CD4-positive, alpha-beta T cell treated with Interleukin-21 for 1 hour (primary cell): ENCODE measurements around the gene URM1.

Experiments used
- DNase-seq: peaks from one replicate; pipeline ENCODE4 v3.0.0-alpha.2; 2020

The URM1 gene

GRCh38 chr9:128388150-128388549 is 17.0 kb downstream of the URM1 start:
- no peak for DNase-seq

- DNase-seq = no peak
Measured at GRCh38 chr9:128389395-128390149, 18.4 kb downstream of the URM1 start.

- no peak for DNase-seq
Measured at GRCh38 chr9:128390150-128390812, 19.1 kb downstream of the URM1 start.

GRCh38 chr9:128390813-128391711 is 19.9 kb downstream of the URM1 start:
- DNase-seq = no peak

- DNase-seq = no peak
Measured at GRCh38 chr9:128391956-128392301, 20.8 kb downstream of the URM1 start.

DNA sequence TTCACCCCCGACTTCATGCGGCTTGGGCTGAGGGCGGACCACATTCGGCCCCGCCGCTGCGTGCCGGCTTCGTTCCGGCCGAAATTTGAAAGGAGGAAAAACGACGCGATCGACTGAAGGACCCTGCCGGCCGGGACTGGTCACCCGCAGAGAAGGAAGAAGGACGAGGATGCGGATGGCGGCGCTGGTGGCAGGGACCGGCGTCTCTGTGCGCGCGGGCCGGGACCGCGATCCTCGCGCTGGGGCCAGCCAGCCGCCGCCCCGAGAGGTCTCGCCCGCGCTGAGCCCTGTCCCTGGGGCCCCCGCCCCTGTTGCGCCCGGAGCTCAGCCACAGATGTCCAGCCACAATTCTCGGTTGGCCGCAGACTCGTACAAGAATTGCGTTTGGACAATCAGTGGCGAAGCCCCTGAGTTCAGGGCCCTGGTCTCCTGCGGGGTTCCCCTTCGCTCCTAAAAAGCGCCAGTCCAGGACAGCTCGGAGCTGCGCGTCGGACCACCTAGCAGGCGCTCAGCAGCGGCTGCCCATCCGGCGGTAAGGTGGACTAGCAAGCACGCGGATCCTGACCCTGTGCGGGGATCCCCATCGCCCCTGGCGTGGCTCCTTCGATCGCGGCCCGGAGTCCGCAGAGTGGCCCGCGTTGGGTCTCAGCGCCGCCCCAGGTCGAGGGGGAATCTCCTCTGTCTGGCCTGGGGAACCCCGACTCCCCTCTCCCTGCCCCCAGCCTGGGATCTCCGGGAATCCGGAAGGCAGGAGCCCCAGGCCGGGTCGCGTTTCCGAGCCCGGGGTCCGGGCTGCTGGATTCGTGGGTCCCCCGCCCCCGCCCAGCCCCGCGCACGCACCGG is 21.3 kb downstream of the URM1 start:
- no peak for DNase-seq

DNA sequence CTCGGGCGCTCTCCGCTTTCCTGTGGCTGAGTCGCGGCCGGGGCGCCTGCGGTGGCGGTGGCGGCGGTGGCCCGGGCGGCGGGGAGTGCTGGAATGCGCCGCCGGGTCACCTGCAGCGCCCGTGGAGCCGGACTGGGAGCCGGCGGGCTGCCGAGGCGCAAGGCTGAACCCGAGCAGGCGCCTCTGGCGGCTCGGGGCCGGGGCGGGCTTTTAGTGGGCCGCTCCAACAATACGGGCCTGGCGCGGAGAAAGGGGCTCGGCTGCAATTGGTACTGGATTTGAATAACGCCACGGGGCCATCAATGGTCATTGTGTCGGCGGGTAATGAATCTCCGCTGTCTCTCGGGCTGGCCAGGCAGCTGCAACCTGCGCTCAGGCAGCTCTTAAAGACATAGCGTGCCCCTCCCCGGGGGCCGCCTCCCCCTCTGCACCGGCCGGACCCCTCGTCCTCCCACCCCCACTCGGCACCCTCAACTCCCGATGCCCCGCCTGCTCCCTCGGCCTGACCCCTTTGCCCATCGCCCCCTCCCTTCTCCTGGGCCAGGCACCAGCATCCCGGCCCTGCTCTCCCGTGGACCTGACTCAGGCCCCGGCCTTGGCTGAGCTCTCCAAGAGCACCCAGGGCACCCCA is 22.1 kb downstream of the URM1 start:
- DNase-seq = no peak

GRCh38 chr9:128393970-128394369 is 22.8 kb downstream of the URM1 start:
- no peak for DNase-seq

DNA sequence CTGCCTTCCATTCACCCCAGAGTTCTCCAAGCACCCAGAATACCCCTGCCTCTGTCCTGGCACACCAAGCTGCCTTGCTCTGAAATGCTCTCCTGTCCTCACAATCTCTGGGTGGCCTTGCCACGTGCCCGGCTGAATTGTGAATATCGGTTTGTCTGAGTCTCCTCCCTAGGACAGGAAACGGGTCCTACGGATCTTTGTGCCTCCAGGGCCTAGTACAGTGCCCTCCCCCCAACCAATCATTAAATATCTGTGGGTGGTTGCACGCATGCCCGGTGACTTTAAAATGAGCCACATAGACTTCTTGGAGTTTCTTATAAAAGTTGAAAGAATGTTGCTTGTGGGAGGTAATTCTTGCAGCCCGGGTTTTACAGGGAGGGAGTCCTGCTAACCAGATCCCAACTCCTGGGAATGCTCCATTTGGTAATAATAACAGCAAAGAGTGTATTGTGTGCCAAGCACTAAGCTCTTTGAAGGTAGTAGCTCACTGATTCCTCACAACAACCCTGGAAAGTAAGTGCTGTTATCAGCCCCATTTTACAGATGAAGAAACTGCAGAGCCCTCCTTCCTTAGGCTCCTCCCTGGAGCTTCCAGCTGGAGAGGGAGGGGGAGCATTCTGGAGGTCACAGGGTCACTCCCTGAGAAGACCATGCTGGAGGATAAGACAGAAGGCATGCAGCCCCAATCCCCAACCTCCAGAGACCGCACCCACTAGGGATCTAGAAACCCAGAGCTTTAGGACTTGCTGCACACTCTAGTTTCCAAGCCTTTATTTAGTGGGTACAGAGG is 23.4 kb downstream of the URM1 start:
- no peak for DNase-seq

DNA sequence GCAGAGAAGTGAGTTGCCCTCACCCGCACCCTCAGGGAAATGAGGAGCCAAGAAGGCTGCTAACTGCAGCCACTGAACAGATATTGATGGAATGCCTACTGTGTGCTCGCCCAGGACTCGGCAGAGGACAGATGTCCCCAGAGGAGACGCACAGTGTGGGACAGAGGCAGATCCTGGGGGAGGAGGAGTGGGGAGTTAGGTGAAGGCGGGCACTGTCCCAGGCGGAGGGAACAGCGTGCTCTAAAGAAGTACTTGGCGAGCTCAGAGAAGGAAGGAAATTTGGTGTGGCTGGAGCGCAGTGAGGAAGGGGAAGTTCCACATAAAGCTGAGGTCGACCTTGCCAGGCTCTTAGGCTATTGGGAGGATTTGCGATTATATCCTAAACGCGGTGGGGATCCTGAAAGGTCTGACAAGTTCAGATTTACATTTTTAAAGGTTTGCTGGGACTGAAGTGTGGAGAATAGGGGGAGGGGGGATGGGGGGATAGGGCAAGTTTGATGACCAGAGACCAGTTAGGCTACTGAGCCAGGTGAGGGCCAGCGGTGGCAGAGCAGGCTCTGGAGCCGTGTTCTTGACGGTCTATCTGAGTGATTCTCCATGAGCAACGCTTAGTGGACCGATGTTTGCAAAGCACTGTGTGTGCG is 25.9 kb downstream of the URM1 start:
- no peak for DNase-seq

DNA sequence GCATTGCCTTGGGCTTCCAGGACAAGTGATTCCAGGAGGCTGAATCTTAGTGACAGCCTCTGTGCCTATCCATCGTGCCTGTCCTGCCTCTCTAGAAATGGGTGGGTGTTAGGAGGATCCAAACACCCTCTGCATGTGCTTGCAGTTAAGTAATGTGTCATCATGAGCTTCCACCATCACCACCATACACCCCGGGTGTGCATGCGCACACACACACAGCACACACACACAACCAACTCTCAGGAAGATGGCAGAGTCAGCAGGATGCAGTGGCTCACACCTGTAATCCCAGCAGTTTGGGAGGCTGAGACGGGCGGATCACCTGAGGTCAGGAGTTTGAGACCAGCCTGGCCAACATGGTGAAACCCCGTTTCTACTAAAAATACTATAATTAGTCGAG is 26.7 kb downstream of the URM1 start:
- DNase-seq = no peak

DNA sequence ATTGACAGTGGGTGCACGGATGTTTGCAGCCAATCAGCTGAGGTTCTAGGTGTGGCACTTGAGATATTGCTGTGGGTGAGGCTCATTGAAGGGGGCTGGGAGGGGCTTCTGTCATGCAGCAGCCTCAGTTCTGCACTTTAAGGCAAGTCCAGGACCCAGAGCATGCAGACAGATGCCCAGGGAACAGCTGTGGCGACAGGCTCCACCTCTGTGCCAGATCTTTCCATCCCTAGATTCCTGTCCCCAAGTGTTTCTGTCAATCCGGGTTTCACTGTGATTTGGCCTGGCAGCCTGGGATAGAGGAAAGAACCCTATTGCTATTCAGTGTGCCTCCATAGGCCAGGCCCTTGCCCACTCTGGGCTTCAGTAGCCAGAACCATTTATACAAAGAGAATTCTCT is 28.7 kb downstream of the URM1 start:
- DNase-seq = no peak

GRCh38 chr9:128404560-128404959 is 33.4 kb downstream of the URM1 start:
- DNase-seq = no peak

DNA sequence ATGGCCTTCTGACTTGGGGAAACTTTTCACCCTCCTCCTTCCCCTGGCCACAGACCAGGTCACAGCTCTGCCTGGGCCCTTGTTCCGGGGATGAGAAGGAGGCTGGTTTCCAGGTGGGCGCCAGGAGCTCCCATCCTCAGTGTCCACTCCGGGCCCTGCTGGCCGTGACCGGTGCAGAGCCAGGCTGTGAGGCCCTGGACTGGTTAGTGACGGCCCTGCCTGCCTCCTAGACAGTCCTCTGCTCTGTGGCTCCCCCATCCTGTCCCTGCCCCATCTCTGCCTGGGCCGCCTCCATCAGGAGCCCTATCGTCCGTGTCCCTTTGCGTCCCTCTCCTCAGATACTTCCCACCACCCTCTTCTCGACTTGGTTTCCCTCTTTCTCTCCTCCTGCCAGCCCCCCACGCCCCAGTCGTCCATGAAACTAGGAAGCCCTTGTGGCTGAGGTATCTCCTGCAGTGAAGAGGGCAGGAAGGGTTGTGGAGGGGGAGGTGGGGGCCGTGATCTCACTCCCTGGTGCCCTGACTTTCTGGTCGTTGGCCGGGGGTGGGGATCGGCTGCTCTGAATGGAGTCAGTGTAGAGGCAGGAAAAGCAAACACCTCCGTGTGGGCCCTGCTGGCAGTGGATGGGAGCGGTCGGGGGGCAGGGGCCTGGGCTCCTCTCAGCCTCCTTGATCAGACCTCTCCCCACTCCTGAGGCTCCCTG is 34.1 kb downstream of the URM1 start:
- DNase-seq = no peak

DNA sequence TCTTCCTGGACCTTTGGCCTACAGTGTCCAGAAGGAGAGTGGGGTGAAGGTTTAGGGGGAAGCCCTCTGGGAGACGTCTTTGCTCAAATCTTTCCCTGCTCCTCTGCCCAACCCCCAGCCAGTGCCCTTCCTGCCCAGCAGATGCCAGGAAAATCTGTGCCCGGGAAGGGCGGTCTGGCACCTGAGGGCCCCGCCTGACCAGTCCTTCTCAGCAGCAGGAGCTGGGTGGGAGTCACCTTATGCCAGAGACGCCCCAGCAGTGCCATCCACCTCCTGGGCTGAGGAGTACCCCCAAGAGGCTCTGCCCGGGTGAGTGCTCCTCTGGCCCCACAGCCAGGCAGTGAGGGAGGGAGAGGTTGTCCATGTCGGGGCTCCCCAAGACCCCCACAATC is 34.6 kb downstream of the URM1 start:
- DNase-seq = no peak

- DNase-seq = no peak
Measured at GRCh38 chr9:128406848-128407391, 35.7 kb downstream of the URM1 start.

GRCh38 chr9:128408963-128409431 is 37.8 kb downstream of the URM1 start:
- DNase-seq = no peak

- DNase-seq = no peak
Measured at GRCh38 chr9:128409450-128409849, 38.3 kb downstream of the URM1 start.

GRCh38 chr9:128409978-128410377 is 38.8 kb downstream of the URM1 start:
- no peak for DNase-seq
